ENCODE results near the gene ZNF593. TPM values are rescaled to one million over a fixed set of nuclear protein-coding genes. Genes with fewer than 3 reads are reported as not detected.

The ZNF593 gene
- total RNA-seq, 1 donor from 2014 or later: 23.2 TPM

DNA sequence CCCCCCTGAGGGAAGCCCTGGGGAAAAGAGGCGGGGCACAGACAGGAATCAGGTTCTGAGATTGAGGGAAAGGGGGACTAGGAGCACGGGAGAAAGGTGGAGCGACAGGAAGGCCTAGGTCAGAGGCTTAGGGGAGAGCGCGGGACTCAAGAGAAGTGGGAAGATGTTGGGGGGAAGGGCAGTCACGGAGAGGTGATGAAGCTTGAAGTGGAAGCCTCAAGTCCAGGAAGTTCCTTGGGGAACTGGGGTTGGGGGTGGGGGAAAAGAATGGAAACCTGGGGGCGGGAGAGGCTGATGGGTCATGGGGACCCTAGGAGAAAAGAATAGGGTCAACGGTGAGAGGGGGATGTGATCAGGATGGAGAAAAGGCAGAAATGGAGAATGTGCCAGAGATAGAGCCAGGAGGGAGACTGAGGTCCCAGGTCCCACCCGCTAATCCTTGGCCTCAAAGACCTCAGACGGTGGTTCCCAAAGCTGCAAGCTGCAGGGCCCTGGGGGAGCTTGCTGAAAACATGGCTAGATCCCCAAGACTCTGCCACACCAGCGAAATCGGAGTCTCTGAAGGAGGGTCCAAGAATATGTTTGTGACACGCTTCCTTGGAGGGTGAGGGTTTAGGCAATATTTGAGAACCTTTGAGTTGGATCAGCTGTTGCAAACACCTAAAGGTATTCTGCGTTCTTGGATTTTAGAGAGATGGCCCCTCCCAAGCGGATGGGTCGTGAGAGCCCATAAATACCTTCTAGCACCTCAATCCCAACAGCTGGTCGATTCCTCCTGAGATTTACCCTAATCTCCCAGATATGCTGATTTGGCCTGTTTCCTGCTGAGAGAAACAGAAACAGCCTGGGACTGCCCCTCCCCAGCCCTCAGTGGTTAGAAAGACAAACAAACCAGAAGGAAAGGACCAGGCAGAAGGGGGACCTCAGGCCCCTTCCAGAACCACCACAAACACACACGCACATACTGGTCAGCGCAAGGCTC is 4.6 kb upstream of the ZNF593 start:
- intact Hi-C loops (cut with DNase I): loop anchor here (5.0 kb wide), 2 partner anchors 67 to 157 kb away; partner anchors contain the start of gene CEP85
- no peak for DNase-seq (ENCODE audit: low spot score)

DNA sequence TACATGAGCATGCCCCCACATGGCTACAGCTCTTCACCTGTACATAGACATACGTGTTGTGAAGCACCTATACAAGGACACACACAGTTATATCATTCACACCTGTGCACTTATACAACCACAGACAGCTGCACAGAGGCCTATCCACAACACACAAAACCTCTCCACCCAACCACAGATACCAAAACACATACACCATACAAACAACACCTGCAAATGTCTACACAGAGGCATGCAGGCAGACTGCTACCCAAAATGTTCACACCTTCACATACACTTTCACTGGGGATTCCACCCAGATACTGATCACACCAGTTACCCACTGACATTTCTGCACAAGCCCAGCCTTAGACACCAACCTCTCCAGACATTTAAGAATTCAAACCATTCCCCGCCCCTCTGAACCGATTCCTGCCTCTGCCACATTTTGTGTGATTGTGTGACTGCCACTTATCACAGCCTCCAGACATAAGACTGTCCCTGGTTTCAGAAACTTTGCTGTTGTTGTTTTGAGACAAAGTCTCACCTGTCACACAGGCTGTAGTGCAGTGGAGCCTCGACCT is 2.9 kb upstream of the ZNF593 start:
- intact Hi-C loops (cut with DNase I): loop anchor here (5.0 kb wide), 2 partner anchors 66 to 156 kb away; partner anchors contain the start of gene CEP85
- DNase-seq (ENCODE audit: low spot score): no peak

DNA sequence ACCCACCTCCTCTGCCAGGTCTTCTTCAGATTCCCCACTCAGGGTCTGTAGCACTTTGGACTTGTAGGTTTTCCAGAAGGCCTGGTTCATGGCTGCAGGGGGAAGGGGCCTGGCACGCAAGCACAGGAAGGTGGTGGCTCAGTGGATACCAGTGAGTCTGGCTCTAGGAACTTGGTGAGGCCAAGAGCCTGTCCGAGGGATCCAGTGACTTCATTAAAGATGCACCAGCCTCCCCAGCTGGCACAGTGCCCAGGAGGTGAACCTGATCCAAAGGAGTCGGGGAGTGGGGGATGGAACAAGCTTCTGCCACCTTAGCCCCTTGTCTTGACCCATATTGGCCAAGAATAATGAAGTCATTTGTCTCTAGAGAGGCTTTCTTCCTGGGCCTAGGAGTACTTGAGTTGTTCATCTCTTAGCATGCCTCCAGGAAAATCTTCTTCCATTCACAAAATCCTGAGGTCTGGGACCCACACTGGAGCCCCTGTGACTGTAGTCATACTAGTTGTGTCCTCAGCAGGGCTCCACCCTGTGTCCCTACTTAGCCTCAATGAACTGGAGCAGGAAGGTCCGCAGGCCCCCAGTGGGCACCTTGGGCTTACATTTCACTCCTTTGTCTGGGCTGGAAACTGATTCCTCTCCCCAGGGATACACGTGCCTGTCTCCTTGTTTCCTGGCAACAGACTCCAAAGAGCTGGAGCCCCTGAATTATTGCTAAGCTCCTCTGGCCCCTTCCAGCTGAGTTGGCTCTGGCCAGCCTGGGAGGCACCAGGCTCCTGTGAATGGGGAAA is 1.1 kb upstream of the ZNF593 start, which contains the start of gene C1orf232:
Gene C1orf232, minus strand, starts transcription at position 554 of the 788 bp plus-strand sequence. Its CDS starts 464 bp downstream, at position 90.
- no peak for DNase-seq (ENCODE audit: low spot score)

DNA sequence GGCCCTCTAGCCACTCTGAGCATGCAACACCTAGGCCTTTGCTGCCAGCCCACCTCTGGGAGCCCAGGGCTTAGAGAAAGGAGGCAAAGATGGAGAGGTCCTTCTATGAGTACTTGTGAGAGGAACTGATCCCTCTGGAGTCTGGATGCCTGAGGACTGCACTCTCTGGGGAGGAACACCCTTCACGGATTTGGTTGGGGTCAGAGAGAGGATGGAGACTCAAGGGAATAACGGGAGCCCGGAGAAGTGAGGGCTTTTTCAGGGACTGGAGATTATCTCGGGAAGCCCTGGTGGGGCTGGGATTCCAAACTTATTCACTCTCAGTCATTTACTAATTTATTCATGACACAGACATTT is 532 bp upstream of the ZNF593 start:
- intact Hi-C loops (cut with DNase I): loop anchor here (5.0 kb wide), 2 partner anchors 63 to 153 kb away; partner anchors contain the start of gene CEP85
- no peak for DNase-seq (ENCODE audit: low spot score)

More for the DNA sequence above, 1.1 kb upstream of the ZNF593 start, which contains the start of gene C1orf232:
- intact Hi-C loops (cut with DNase I): loop anchor here (5.0 kb wide), 2 partner anchors 64 to 154 kb away; partner anchors contain the start of gene CEP85

DNA sequence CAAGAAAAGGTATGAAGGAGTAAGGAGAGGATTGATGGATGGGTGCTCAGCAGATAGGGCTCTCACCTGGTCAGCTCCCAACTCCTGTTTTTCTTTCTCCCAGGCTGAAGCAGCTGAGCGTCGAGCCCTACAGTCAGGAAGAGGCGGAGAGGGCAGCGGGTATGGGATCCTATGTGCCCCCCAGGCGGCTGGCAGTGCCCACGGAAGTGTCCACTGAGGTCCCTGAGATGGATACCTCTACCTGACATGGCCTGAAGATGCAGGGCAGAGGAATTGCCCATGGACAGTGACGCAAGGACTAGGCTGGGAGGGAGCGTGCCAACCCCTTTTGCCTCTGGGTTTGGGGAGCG is 739 bp downstream of the ZNF593 start:
- no peak for DNase-seq (ENCODE audit: low spot score)
- intact Hi-C loops (cut with DNase I): no loop called here

DNA sequence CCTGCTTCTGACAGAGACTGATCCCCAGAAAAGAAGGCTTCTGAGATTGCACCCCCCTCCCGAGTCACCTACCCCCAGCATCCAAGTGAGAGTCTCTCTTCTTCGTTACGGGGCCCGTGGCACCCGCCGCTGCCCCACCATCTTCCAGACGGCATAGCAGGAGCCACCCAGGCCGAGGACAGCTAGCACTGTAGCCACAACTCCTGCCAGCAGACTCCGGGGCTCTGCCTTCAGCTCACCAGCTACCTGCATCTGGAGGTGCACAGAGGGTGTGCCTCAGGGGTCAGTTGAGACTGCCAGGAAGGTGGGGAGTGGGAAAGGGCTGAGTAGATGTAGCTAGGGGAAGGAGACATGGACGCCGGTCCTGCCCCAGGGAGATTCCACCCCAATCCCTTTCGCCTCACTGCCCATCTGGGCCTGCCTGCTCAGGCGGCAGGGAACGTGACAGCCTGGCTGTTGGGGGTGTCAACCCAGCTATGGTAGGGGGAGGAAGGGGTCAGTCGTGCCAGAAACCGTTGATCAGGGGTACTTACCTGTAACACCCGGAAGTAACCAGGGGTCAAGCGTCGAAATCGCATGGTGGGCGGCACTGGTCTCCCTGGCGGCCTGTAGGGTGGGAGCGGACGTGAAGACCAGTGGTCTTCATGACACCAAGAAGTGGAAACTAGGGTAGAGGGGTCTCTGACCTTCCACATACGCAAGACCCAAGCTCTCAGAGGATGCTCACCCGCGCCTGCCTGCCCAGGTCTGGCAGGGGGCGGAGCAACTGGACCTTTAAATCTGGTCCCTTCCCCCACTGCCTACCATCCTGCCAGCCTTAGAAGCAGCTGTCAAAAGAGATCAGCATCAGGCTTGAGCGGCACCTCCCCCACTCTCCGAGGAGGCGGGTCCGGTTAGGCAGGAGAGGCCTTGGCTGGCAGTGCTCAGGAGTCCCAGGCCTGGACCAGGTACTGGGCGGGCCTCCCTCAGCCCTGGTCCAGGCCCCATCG is 1.7 kb downstream of the ZNF593 start, which contains the start of gene ZNF593OS:
Gene ZNF593OS, minus strand, starts transcription at position 749 of the 989 bp plus-strand sequence. Its CDS starts 171 bp downstream, at position 578.
- DNase-seq (ENCODE audit: low spot score): no peak
- intact Hi-C loops (cut with DNase I): no loop called here

DNA sequence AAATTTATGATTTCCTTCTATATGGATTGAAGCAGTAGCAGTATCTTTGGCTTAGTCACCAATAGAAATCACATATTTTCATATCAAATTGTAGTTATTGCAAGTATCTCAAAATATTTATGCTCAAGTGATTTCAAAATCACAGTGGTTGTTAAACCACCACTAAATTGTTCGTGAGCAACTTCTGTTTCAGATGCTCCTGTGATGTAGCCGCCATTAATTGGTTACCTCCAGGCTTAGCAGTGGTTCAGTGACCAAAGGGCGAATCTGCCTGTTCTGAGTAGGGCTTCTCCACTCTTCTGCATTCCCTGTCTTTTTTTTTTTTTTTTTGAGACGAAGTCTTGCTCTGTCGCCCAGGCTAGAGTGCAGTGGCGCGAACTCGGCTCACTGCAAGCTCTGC is 5.6 kb downstream of the ZNF593 start:
- no peak for DNase-seq (ENCODE audit: low spot score)
- intact Hi-C loops (cut with DNase I): no loop called here

DNA sequence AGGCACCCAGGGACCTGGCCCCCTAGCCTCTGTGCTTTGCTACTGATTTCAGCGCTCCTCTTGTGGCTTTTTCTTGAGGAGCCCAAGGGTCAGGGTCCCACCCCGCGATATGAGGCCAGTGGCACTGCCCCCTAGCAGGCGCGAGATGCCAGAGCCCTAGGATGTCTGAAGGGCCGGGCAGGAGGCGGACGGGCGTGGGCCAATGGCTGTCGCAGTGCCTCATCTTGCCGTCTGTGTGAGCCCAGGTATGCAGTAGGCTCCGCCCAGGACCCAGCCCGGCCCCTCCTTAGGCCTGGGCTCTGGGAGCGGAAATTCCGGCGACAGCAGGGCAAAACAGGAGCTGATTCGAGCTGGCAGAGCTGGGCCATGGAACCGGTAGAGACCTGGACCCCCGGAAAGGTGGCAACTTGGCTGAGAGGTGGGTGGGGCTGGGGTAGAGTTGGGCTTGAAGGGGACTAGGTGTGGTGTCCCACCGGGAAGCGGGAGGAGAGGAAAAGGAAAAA is 7.5 kb downstream of the ZNF593 start, which contains the start of gene CNKSR1:
Gene CNKSR1, plus strand, starts transcription at position 310 of the 503 bp plus-strand sequence. Its CDS starts 57 bp downstream, at position 367.
- DNase-seq (ENCODE audit: low spot score): no peak
- intact Hi-C loops (cut with DNase I): no loop called here

DNA sequence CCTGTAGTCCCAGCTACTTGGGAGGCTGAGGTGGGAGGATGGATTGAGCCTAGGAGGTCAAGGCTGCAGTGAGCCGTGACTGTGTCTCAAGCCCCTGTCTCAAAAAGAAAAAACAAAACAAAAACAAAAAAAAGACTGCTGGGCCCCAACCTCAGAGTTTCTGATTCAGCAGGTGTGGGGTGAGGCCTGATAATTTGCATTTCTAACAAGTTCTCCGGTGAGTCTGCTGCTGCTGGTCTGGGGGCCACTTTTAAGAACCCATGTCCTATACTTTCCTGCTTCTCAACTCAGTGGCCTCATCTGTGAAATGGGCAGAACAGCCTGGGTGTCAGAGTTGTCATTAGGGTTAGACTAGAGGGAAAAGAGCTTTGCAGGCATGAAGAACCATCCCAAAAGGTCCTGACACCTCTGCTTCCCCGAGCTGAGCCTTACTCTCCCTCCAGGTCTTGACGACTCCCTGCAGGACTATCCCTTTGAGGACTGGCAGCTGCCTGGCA is 10.3 kb downstream of the ZNF593 start:
- no peak for DNase-seq (ENCODE audit: low spot score)
- intact Hi-C loops (cut with DNase I): no loop called here

DNA sequence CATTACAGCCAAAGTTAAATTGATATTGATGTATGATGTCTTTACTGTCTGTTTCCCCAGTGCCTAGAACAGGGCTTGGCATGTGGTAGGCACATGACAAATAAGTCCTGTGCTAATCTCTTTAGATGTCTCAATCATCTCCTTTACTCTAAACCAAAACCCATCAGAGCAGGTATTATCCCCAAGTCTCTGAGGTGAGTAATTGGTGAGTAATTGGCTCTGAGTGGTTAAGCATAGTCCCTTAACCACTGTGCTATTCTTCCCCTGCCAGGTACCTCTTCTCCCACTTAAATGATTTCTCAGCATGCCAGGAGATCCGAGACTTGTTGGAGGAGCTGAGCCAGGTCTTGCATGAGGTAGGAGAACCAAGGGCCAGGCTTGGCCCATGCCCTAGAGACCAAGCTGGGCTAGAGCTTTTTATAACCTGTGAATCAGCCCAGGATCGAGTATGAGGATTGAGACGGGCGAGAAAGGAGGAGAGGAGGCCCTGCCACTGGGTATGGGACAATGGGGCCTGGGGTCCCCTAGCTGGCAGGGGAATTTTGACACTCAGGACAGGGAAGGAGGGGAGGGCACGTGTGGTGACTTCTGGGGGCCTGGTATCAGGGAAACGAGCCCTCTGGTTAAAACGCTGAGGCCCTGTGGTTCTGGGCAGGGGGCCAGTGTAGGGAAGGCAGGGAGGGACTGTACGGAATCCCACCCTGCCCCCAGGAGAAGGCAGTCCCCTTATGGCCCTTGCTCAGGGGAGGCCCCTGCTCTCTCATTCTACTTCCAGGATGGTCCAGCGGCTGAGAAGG is 12.1 kb downstream of the ZNF593 start:
- no peak for DNase-seq (ENCODE audit: low spot score)
- intact Hi-C loops (cut with DNase I): no loop called here

DNA sequence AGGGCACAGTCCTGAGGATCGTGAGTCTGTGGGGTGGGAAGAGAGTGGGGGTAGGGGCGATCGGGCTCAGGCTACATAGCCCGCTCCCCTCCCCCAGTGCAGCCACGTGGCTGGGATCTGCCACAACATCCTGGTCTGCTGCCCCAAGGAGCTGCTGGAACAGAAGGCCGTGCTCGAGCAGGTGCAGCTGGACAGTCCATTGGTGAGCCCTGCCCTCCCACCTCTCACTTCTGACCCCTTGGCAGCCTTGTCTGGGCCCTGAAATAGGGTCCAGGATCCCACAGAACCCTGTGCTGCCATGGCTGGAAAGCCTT is 12.6 kb downstream of the ZNF593 start:
- intact Hi-C loops (cut with DNase I): no loop called here
- DNase-seq (ENCODE audit: low spot score): no peak

DNA sequence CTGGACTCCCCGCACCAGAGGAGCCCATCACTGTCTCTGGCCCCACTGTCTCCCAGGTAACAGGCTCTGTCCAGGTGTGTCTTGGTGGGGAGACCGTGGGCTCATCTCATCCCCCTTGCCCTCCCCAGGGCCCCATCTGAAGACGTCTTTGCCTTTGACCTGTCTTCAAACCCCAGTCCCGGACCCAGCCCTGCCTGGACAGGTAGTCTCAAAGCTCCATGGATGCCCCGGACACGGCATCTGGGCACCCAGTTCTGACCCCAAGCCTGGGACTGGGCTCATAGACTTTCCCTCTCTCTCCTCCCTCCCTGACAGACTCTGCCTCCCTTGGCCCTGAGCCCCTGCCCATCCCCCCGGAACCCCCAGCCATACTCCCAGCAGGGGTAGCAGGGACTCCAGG is 14.4 kb downstream of the ZNF593 start:
- DNase-seq (ENCODE audit: low spot score): no peak
- intact Hi-C loops (cut with DNase I): no loop called here

DNA sequence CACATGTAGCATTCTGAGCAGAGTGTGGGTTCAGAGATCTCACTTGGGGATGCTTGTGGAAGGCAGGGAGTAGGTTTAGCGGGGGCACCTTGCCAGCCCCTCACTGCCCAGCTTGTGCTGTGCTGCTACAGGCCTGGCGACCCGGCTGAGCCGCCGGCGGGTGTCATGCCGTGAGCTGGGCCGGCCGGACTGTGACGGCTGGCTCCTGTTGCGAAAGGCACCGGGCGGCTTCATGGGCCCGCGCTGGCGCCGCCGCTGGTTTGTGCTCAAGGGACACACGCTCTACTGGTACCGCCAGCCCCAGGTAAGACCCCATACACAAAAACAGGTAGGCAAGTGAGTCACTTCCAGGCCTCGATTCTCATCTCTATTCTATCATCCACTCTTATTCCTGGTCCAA is 15.2 kb downstream of the ZNF593 start:
- intact Hi-C loops (cut with DNase I): no loop called here
- DNase-seq (ENCODE audit: low spot score): no peak

DNA sequence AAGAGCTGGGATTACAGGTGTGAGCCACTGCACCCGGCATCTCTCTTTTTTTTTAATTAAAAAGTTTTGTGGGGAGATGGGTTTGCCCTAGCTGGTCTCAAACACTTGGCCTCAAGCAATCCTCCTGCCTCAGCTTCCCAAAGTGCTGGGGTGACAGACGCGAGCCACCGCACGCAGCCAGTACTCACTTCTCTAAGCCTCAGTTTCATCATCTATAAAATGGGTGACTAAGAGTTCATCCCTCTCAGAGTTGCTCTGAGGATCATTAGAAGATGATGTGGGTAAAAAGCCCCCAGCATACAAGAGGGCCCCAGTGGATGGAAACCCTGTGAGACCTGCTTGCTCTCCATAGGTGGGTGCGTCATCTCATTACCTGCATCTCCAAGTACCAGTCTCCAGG is 18.2 kb downstream of the ZNF593 start:
- no peak for DNase-seq (ENCODE audit: low spot score)
- intact Hi-C loops (cut with DNase I): no loop called here

DNA sequence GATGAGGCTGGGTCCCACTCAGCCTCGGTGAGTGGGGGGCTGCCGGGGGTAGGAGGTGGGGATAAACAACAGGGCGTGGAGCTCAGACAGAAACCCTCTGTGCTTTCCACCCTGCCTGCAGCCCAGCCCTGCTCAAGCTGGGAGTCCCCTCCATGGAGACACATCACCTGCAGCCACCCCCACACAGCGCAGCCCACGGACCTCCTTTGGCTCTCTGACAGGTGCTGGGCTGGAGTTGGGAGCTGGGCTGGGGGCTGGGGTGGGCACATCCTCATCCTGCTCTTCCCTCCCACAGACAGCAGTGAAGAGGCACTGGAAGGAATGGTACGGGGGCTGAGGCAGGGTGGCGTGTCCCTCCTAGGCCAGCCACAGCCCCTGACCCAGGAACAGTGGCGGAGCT is 18.8 kb downstream of the ZNF593 start:
- no peak for DNase-seq (ENCODE audit: low spot score)
- intact Hi-C loops (cut with DNase I): no loop called here

DNA sequence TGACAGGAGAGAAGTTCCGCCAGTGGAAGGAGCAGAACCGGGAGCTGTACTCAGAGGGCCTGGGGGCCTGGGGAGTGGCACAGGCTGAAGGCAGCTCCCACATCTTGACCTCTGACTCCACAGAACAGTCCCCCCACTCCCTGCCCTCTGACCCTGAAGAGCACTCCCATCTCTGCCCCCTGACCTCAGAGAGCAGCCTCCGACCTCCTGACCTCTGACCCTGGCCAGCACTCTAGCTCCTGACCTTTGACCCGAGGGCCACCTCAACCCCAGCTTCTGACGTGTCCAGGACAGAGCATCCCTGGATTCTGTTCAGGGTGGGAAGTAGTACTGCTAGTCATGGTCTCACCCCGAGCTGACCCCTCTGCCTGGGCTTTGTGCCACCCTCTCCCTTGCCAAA is 19.6 kb downstream of the ZNF593 start:
- intact Hi-C loops (cut with DNase I): no loop called here
- DNase-seq (ENCODE audit: low spot score): no peak

DNA sequence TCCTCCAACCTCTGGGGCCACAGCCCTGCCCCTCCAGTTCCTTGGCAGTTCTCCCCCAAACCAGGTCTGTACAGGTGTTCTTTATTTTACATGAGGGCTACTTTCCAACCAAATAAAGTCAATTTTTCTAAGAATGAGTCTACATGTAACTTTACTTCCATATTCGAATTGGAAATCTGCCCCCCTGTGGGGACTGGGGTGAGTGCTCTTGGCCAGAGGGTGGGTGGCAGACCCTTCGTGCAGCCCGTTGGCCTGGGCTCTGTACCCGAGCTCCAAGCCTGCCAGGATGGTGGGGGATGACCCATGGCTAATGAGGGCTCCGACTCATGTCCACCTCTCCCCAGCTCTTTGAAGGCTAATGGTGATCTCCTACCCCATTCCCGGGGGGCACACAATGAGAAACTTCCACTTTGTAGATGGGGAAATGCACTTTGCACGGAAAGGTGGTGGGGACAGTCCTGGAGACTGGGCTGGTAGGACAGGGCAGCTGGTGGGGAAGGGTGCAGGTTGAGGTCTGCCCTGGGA is 20.1 kb downstream of the ZNF593 start:
- DNase-seq (ENCODE audit: low spot score): no peak
- intact Hi-C loops (cut with DNase I): no loop called here
